GM18909 (cell line): Measurements from ENCODE around the gene KMT2C.

Experiments
- ATAC-seq: cut with Tn5 transposase; IDR thresholded peaks from one replicate; pipeline ENCODE4 v1.9.1; 2021; ENCODE audit warnings: mild to moderate bottlenecking; ENCODE audit not compliant: unreplicated experiment, poor library complexity

The KMT2C gene

GRCh38 chr7:152126741-152127140 is 309.1 kb downstream of the KMT2C start:
- no peak for ATAC-seq

- ATAC-seq = no peak
Measured at GRCh38 chr7:152122540-152122939, 313.3 kb downstream of the KMT2C start.

GRCh38 chr7:152121432-152121831 is 314.4 kb downstream of the KMT2C start:
- no peak for ATAC-seq

GRCh38 chr7:152120776-152121175 is 315.0 kb downstream of the KMT2C start:
- no peak for ATAC-seq

- ATAC-seq = no peak
Measured at GRCh38 chr7:152120210-152120609, 315.6 kb downstream of the KMT2C start.

GRCh38 chr7:152117356-152117755 is 318.4 kb downstream of the KMT2C start:
- ATAC-seq = no peak

- ATAC-seq = no peak
Measured at GRCh38 chr7:152115021-152115718, 320.6 kb downstream of the KMT2C start.

GRCh38 chr7:152112829-152113228 is 323.0 kb downstream of the KMT2C start:
- ATAC-seq = no peak

GRCh38 chr7:152108359-152108758 is 327.4 kb downstream of the KMT2C start:
- ATAC-seq = no peak

- ATAC-seq = no peak
Measured at GRCh38 chr7:152107945-152108344, 327.9 kb downstream of the KMT2C start.

- no peak for ATAC-seq
Measured at GRCh38 chr7:152106990-152107389, 328.8 kb downstream of the KMT2C start.

GRCh38 chr7:152105205-152105604 is 330.6 kb downstream of the KMT2C start:
- ATAC-seq = no peak

- ATAC-seq = no peak
Measured at GRCh38 chr7:152103691-152104090, 332.1 kb downstream of the KMT2C start.

- no peak for ATAC-seq
Measured at GRCh38 chr7:152103066-152103465, 332.7 kb downstream of the KMT2C start.

GRCh38 chr7:152097330-152097729 is 338.5 kb downstream of the KMT2C start:
- ATAC-seq = no peak

GRCh38 chr7:152095771-152096170 is 340.0 kb downstream of the KMT2C start:
- no peak for ATAC-seq

GRCh38 chr7:152093717-152094116 is 342.1 kb downstream of the KMT2C start:
- ATAC-seq = no peak

GRCh38 chr7:152090747-152091146 is 345.1 kb downstream of the KMT2C start:
- ATAC-seq = no peak

- no peak for ATAC-seq
Measured at GRCh38 chr7:152089183-152089582, 346.6 kb downstream of the KMT2C start.

GRCh38 chr7:152086513-152086912 is 349.3 kb downstream of the KMT2C start:
- no peak for ATAC-seq

GRCh38 chr7:152085131-152085530 is 350.7 kb downstream of the KMT2C start:
- ATAC-seq = no peak
